HFFc6 (cell line): ENCODE results near the gene TPGS2. TPM values are rescaled to one million over a fixed set of nuclear protein-coding genes. Genes with fewer than 3 reads are reported as not detected.

Experiments
- DNase-seq: peaks from one replicate; pipeline ENCODE4 v3.0.0-alpha.2; 2018
- H3K27ac Mint-ChIP-seq: 2 replicates; pipeline ENCODE4 v1.8.0; 2020; ENCODE audit warnings: mild to moderate bottlenecking, mixed read lengths
- H3K27me3 Mint-ChIP-seq: 2 replicates; pipeline ENCODE4 v1.8.0; 2021; ENCODE audit warnings: mild to moderate bottlenecking, moderate library complexity, mixed read lengths; ENCODE audit not compliant: insufficient read depth
- H3K36me3 Mint-ChIP-seq: 2 replicates; pipeline ENCODE4 v1.8.0; 2021; ENCODE audit warnings: low read depth, mixed read lengths
- H3K4me1 Mint-ChIP-seq: 2 replicates; pipeline ENCODE4 v1.8.0; 2020; ENCODE audit warnings: low read depth, mixed read lengths
- H3K4me3 Mint-ChIP-seq: 2 replicates; pipeline ENCODE4 v1.8.0; 2020; ENCODE audit warnings: mild to moderate bottlenecking, moderate library complexity, mixed read lengths
- H3K9me3 Mint-ChIP-seq: 2 replicates; pipeline ENCODE4 v1.8.0; 2020; ENCODE audit warnings: mild to moderate bottlenecking, mixed read lengths
- CTCF ChIP-seq: fragments of 200-600 bp; sonication (generic); IDR thresholded peaks from 2 replicates; pipeline ENCODE4 v1.5.0; 2021; ENCODE audit warnings: antibody characterized with exemption, mild to moderate bottlenecking
- total RNA-seq, 6 experiments: library from RNA; stranded (reverse); fragmentation: NEBNext Ultra II Directional; extraction: Animal tissue kit (Norgen Biotek cat#: 25700); gene quantifications; 2 replicates in 1 of 6; 3 replicates in 5 of 6; pipeline ENCODE4 v1.2.3, GENCODE V29; 2021

The TPGS2 gene
- total RNA-seq, 6 experiments from 2014 or later = 132 to 194 (median 155) TPM

- H3K27me3 Mint-ChIP-seq = no peaks in the 10 kb centered on the region; the same call in 1 of the 2 replicates
- H3K4me1 Mint-ChIP-seq = peaks cover 29% of the 10 kb centered on the region
- peaks cover 47% of the 10 kb centered on the region for H3K36me3 Mint-ChIP-seq
Measured at GRCh38 chr18:36776650-36777049, 52.2 kb downstream of the TPGS2 start.

GRCh38 chr18:36775396-36775795, 53.4 kb downstream of the TPGS2 start:
- Mint-ChIP-seq H3K27me3 (no peaks in the 10 kb centered on the region; the same call in 1 of the 2 replicates), H3K27ac (peak overlapping the region; percentile 21; the same call in 1 of the 2 replicates), H3K9me3 (no peaks in the 10 kb centered on the region), H3K36me3 (peaks cover 50% of the 10 kb centered on the region), H3K4me3 (no peak overlapping the region), H3K4me1 (peaks cover 36% of the 10 kb centered on the region)
- DNase-seq = no peak
- TF ChIP-seq CTCF = no peak

More at GRCh38 chr18:36776650-36777049, 52.2 kb downstream of the TPGS2 start:
- Mint-ChIP-seq H3K4me3 (no peak overlapping the region), H3K27ac (no peak overlapping the region; the same call in 1 of the 2 replicates), H3K9me3 (no peaks in the 10 kb centered on the region)
- no peak for DNase-seq
- TF ChIP-seq CTCF = no peak

GRCh38 chr18:36772241-36772723, 56.5 kb downstream of the TPGS2 start:
- H3K36me3 Mint-ChIP-seq = peaks cover 45% of the 10 kb centered on the region; the same call in 1 of the 2 replicates
- DNase-seq = peak; percentile 76
- peak overlapping the region; percentile 41; the same call in 1 of the 2 replicates for H3K4me3 Mint-ChIP-seq
- peak overlapping the region; percentile 81 for H3K27ac Mint-ChIP-seq
- no peak for TF ChIP-seq CTCF
- no peaks in the 10 kb centered on the region; the same call in 1 of the 2 replicates for H3K27me3 Mint-ChIP-seq
- peaks cover 66% of the 10 kb centered on the region for H3K4me1 Mint-ChIP-seq
- no peaks in the 10 kb centered on the region for H3K9me3 Mint-ChIP-seq

GRCh38 chr18:36771245-36771644, 57.6 kb downstream of the TPGS2 start:
- Mint-ChIP-seq H3K36me3 (peaks cover 45% of the 10 kb centered on the region; the same call in 1 of the 2 replicates), H3K4me1 (peaks cover 66% of the 10 kb centered on the region), H3K9me3 (no peaks in the 10 kb centered on the region), H3K27ac (peak overlapping the region; percentile 81), H3K27me3 (no peaks in the 10 kb centered on the region), H3K4me3 (no peak overlapping the region; the same call in 1 of the 2 replicates)
- DNase-seq = no peak
- TF ChIP-seq CTCF = no peak

GRCh38 chr18:36770315-36770946, 58.4 kb downstream of the TPGS2 start:
- Mint-ChIP-seq H3K4me3 (no peak overlapping the region), H3K27ac (peak overlapping the region; percentile 45), H3K27me3 (no peaks in the 10 kb centered on the region), H3K9me3 (no peaks in the 10 kb centered on the region), H3K4me1 (peaks cover 66% of the 10 kb centered on the region), H3K36me3 (peaks cover 40% of the 10 kb centered on the region; the same call in 1 of the 2 replicates)
- TF ChIP-seq CTCF = no peak
- no peak for DNase-seq
